Loucy (cell line): ENCODE results near the gene CCDC61.

ENCODE experiments used
- EZH2phosphoT487 ChIP-seq: fragments of 200-600 bp; IDR thresholded peaks from 2 replicates; pipeline ENCODE4 v1.6.1; 2018; ENCODE audit warnings: antibody characterized with exemption, mild to moderate bottlenecking, moderate library complexity, borderline replicate concordance
- TF ChIP-seq, protein P1 (sequence below): fragments of 200-600 bp; sonication (generic); conservative IDR thresholded peaks from 2 replicates; pipeline ENCODE4 v1.5.1; 2014; ENCODE audit warnings: mild to moderate bottlenecking, antibody characterized with exemption, low read length

- TF ChIP-seq, protein P1, sequence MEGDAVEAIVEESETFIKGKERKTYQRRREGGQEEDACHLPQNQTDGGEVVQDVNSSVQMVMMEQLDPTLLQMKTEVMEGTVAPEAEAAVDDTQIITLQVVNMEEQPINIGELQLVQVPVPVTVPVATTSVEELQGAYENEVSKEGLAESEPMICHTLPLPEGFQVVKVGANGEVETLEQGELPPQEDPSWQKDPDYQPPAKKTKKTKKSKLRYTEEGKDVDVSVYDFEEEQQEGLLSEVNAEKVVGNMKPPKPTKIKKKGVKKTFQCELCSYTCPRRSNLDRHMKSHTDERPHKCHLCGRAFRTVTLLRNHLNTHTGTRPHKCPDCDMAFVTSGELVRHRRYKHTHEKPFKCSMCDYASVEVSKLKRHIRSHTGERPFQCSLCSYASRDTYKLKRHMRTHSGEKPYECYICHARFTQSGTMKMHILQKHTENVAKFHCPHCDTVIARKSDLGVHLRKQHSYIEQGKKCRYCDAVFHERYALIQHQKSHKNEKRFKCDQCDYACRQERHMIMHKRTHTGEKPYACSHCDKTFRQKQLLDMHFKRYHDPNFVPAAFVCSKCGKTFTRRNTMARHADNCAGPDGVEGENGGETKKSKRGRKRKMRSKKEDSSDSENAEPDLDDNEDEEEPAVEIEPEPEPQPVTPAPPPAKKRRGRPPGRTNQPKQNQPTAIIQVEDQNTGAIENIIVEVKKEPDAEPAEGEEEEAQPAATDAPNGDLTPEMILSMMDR = no peak
- TF ChIP-seq EZH2phosphoT487 = no peak
These were observed 20.6 kb downstream of the CCDC61 start for GRCh38 chr19:46015687-46016425.
